Astrocyte (in vitro differentiated cells and primary cell): ENCODE measurements around the gene THBS3. TPM values are rescaled to one million over a fixed set of nuclear protein-coding genes. Genes with fewer than 3 reads are reported as not detected.

Experiments used
- DNase-seq: peaks from one replicate; pipeline ENCODE4 v3.0.0-alpha.2; 2010; ENCODE audit warnings: low read depth
- FAIRE-seq: peaks from 2 replicates; lab custom pipeline; 2011; peaks lifted over from hg19 to GRCh38; lab: Jason Lieb, UNC
- H2AFZ ChIP-seq: 2 replicates; pipeline ENCODE4 v1.6.0; 2012; ENCODE audit warnings: low read depth, low read length, inconsistent platforms
- H3K27ac ChIP-seq: 2 replicates; pipeline ENCODE4 v1.5.1; 2011; ENCODE audit warnings: low read depth, low read length, inconsistent platforms
- H3K27me3 ChIP-seq: 2 replicates; pipeline ENCODE4 v1.6.0; 2011; ENCODE audit warnings: low read length, inconsistent platforms; ENCODE audit not compliant: insufficient read depth
- H3K36me3 ChIP-seq: 2 replicates; pipeline ENCODE4 v1.5.1; 2011; ENCODE audit warnings: low read length, inconsistent platforms; ENCODE audit not compliant: insufficient read depth
- H3K4me1 ChIP-seq: 2 replicates; pipeline ENCODE4 v1.5.1; 2011; ENCODE audit warnings: low read length, inconsistent platforms; ENCODE audit not compliant: insufficient read depth
- H3K4me2 ChIP-seq: 2 replicates; pipeline ENCODE4 v1.6.0; 2012; ENCODE audit warnings: low read length, inconsistent platforms
- H3K4me3 ChIP-seq: 2 replicates; pipeline ENCODE4 v1.5.1; 2011; ENCODE audit warnings: low read depth, mild to moderate bottlenecking, low read length, inconsistent platforms; ENCODE audit not compliant: insufficient read depth
- H3K79me2 ChIP-seq: 2 replicates; pipeline ENCODE4 v1.6.0; 2012; ENCODE audit warnings: mild to moderate bottlenecking, low read length, inconsistent platforms; ENCODE audit not compliant: insufficient read depth
- H3K9ac ChIP-seq: 2 replicates; pipeline ENCODE4 v1.6.0; 2012; ENCODE audit warnings: mild to moderate bottlenecking, low read length, inconsistent platforms
- H3K9me3 ChIP-seq: 2 replicates; pipeline ENCODE4 v1.5.1; 2012; ENCODE audit warnings: low read depth, mild to moderate bottlenecking, low read length, inconsistent platforms; ENCODE audit not compliant: insufficient read depth
- H4K20me1 ChIP-seq: 2 replicates; pipeline ENCODE4 v1.6.0; 2012; ENCODE audit warnings: low read length, inconsistent platforms; ENCODE audit not compliant: insufficient read depth
- H3K27ac Mint-ChIP-seq: one replicate; pipeline ENCODE4 v1.8.0; 2021; ENCODE audit warnings: mild to moderate bottlenecking, mixed read lengths; ENCODE audit not compliant: unreplicated experiment
- H3K27me3 Mint-ChIP-seq: one replicate; pipeline ENCODE4 v1.8.0; 2021; ENCODE audit warnings: low read depth, mixed read lengths; ENCODE audit not compliant: unreplicated experiment
- H3K36me3 Mint-ChIP-seq: one replicate; pipeline ENCODE4 v1.8.0; 2021; ENCODE audit warnings: low read depth, mixed read lengths; ENCODE audit not compliant: unreplicated experiment
- H3K4me1 Mint-ChIP-seq: one replicate; pipeline ENCODE4 v1.8.0; 2021; ENCODE audit warnings: low read depth, mixed read lengths; ENCODE audit not compliant: unreplicated experiment
- H3K4me3 Mint-ChIP-seq: one replicate; pipeline ENCODE4 v1.8.0; 2021; ENCODE audit warnings: mild to moderate bottlenecking, moderate library complexity, mixed read lengths; ENCODE audit not compliant: unreplicated experiment
- H3K9me3 Mint-ChIP-seq: one replicate; pipeline ENCODE4 v1.8.0; 2021; ENCODE audit warnings: mild to moderate bottlenecking, mixed read lengths; ENCODE audit not compliant: unreplicated experiment
- CTCF ChIP-seq: IDR thresholded peaks from 2 replicates; pipeline ENCODE4 v1.5.1; 2011; ENCODE audit warnings: low read depth, mild to moderate bottlenecking, inconsistent platforms, low read length, moderate library complexity; ENCODE audit not compliant: insufficient read depth
- EZH2 ChIP-seq: IDR thresholded peaks from 2 replicates; pipeline ENCODE4 v1.6.1; 2012; ENCODE audit warnings: mild to moderate bottlenecking, low read length, inconsistent platforms; ENCODE audit not compliant: insufficient read depth
- total RNA-seq: library from RNA; stranded (reverse); gene quantifications from 2 replicates; pipeline ENCODE4 v1.2.1, GENCODE V29; 2021

THBS3 gene
- total RNA-seq, 1 donor from 2014 or later = 153 TPM

GRCh38 chr1:155185783-155186066 is 22.0 kb downstream of the THBS3 start:
- peaks cover 14% of the 10 kb centered on the region for H3K36me3 Mint-ChIP-seq
- H3K4me1 ChIP-seq = no peaks in the 10 kb centered on the region
- no peak for TF ChIP-seq CTCF
- TF ChIP-seq EZH2 = no peak
- H3K27ac ChIP-seq = no peak overlapping the region
- no peak overlapping the region for H3K4me3 ChIP-seq
- no peak overlapping the region for H3K27ac Mint-ChIP-seq
- no peak overlapping the region for H2AFZ ChIP-seq
- H4K20me1 ChIP-seq = no peaks in the 10 kb centered on the region
- no peaks in the 10 kb centered on the region for H3K27me3 ChIP-seq
- peaks cover 1% of the 10 kb centered on the region for H3K27me3 Mint-ChIP-seq
- H3K4me2 ChIP-seq = no peak overlapping the region
- H3K4me1 Mint-ChIP-seq = peaks cover 2% of the 10 kb centered on the region
- no peak for FAIRE-seq
- H3K79me2 ChIP-seq = no peaks in the 10 kb centered on the region
- H3K36me3 ChIP-seq = peaks cover 6% of the 10 kb centered on the region
- H3K9me3 ChIP-seq = no peaks in the 10 kb centered on the region
- no peak overlapping the region for H3K4me3 Mint-ChIP-seq
- H3K9ac ChIP-seq = no peak overlapping the region
- no peak for DNase-seq
- peaks cover 3% of the 10 kb centered on the region for H3K9me3 Mint-ChIP-seq

GRCh38 chr1:155184835-155185782 is 22.6 kb downstream of the THBS3 start:
- H3K9me3 Mint-ChIP-seq = peaks cover 3% of the 10 kb centered on the region
- Histone ChIP-seq H3K79me2 (no peaks in the 10 kb centered on the region), H3K4me3 (no peak overlapping the region), H3K9me3 (no peaks in the 10 kb centered on the region), H3K27me3 (no peaks in the 10 kb centered on the region), H4K20me1 (no peaks in the 10 kb centered on the region), H3K4me2 (no peak overlapping the region), H2AFZ (no peak overlapping the region), H3K27ac (no peak overlapping the region), H3K36me3 (peaks cover 6% of the 10 kb centered on the region), H3K4me1 (no peaks in the 10 kb centered on the region), H3K9ac (no peak overlapping the region)
- H3K4me3 Mint-ChIP-seq = no peak overlapping the region
- TF ChIP-seq CTCF (no peak), EZH2 (no peak)
- peaks cover 2% of the 10 kb centered on the region for H3K4me1 Mint-ChIP-seq
- no peak overlapping the region for H3K27ac Mint-ChIP-seq
- peaks cover 1% of the 10 kb centered on the region for H3K27me3 Mint-ChIP-seq
- H3K36me3 Mint-ChIP-seq = peaks cover 14% of the 10 kb centered on the region
- FAIRE-seq (no peak), DNase-seq (no peak)

GRCh38 chr1:155184351-155184811 is 23.3 kb downstream of the THBS3 start:
- DNase-seq = no peak
- Mint-ChIP-seq H3K27me3 (peaks cover 1% of the 10 kb centered on the region), H3K9me3 (peaks cover 3% of the 10 kb centered on the region), H3K4me3 (no peak overlapping the region), H3K36me3 (peaks cover 14% of the 10 kb centered on the region), H3K27ac (no peak overlapping the region), H3K4me1 (peaks cover 2% of the 10 kb centered on the region)
- H2AFZ ChIP-seq = no peak overlapping the region
- no peaks in the 10 kb centered on the region for H4K20me1 ChIP-seq
- H3K9ac ChIP-seq = no peak overlapping the region
- no peak for TF ChIP-seq EZH2
- no peak for TF ChIP-seq CTCF
- H3K4me3 ChIP-seq = no peak overlapping the region
- H3K4me2 ChIP-seq = no peak overlapping the region
- no peak overlapping the region for H3K27ac ChIP-seq
- no peaks in the 10 kb centered on the region for H3K79me2 ChIP-seq
- no peaks in the 10 kb centered on the region for H3K9me3 ChIP-seq
- H3K27me3 ChIP-seq = no peaks in the 10 kb centered on the region
- FAIRE-seq = no peak
- no peaks in the 10 kb centered on the region for H3K4me1 ChIP-seq
- H3K36me3 ChIP-seq = peaks cover 6% of the 10 kb centered on the region
